GM12891 (cell line): ENCODE data around the gene UNC45B.

ENCODE experiments used
- POLR2A ChIP-seq: IDR thresholded peaks from 2 replicates; pipeline ENCODE4 v1.6.1; 2011; ENCODE audit warnings: low read depth, low read length, control low read depth
- POLR2AphosphoS5 ChIP-seq: IDR thresholded peaks from 2 replicates; pipeline ENCODE4 v1.6.1; 2011; ENCODE audit warnings: low read depth, low read length, control low read depth
- SPI1 ChIP-seq: IDR thresholded peaks from 2 replicates; pipeline ENCODE4 v1.6.1; 2011; ENCODE audit warnings: low read depth, low read length, control low read depth
- TAF1 ChIP-seq: IDR thresholded peaks from 2 replicates; pipeline ENCODE4 v1.6.1; 2011; ENCODE audit warnings: low read depth, low read length, control low read depth

GRCh38 chr17:35238821-35239220, 91.2 kb downstream of the UNC45B start:
- TF ChIP-seq POLR2AphosphoS5: no peak
- TF ChIP-seq POLR2A: no peak
- TF ChIP-seq TAF1: no peak
- no peak for TF ChIP-seq SPI1
